ENCODE measurements around the gene GNG7. TPM values are rescaled to one million over a fixed set of nuclear protein-coding genes. Genes with fewer than 3 reads are reported as not detected.
"Not testable (repeated sequence)": the region's sequence is repeated elsewhere in the genome, so short reads cannot be mapped to it uniquely, and the experiment has no call there.

The GNG7 gene
- total RNA-seq, 1 experiment from 2014 or later = 0.87 TPM

DNA sequence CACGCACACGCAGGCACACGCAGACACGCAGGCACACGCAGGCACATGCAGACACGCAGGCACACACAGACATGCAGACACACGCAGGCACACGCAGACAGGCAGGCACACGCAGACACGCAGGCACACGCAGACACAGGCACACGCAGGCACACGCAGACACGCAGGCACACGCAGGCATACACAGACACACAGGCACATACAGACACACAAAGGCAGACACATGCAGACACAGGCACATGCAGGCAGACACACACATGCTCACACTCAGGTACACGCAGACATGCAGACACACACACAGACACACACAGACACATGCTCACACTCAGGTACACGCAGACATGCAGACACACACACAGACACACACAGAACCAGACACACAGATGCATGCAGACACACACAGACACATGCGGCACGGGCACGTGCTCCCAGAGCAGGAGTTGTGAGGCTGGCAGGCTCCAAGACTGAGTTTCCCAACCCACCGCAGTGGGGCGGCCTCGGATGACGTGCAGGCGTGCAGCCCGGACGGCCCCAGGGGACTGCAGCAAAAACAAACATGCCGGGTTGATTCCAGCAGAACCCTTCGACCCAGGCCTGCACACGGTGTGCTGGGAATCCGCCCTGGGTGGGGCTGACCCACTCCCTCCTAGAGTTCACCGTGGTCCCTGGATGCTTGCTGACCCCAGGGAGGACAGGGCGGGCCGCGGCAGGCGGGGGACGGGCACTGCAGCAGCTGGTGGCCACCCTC, 126.6 kb downstream of the GNG7 start:
- peak overlapping the region; percentile 68 for H3K27ac Mint-ChIP-seq (ENCODE audit: unreplicated experiment)
- BruUV-seq (replicated peaks) = no TSS peak
- DNase-seq = peak; percentile 28
- peaks cover 22% of the 10 kb centered on the region for H3K4me1 Mint-ChIP-seq (ENCODE audit: low read depth, unreplicated experiment)
- no peaks in the 10 kb centered on the region for H3K27me3 Mint-ChIP-seq (ENCODE audit: unreplicated experiment)
- intact Hi-C loops (cut with micrococcal nuclease; ENCODE audit: unreplicated experiment) = loop anchor here (5.0 kb wide), 1 partner anchor 34 kb away; no protein-coding TSS in a partner anchor
- CTCF ChIA-PET = no interaction called here
- peaks cover 10% of the 10 kb centered on the region for H3K36me3 Mint-ChIP-seq (ENCODE audit: insufficient read depth, unreplicated experiment)
- H3K9me3 Mint-ChIP-seq (ENCODE audit: low read depth, unreplicated experiment) = no peaks in the 10 kb centered on the region
- H3K4me3 Mint-ChIP-seq (ENCODE audit: low read depth, unreplicated experiment) = no peak overlapping the region
- TF ChIP-seq, protein P1, sequence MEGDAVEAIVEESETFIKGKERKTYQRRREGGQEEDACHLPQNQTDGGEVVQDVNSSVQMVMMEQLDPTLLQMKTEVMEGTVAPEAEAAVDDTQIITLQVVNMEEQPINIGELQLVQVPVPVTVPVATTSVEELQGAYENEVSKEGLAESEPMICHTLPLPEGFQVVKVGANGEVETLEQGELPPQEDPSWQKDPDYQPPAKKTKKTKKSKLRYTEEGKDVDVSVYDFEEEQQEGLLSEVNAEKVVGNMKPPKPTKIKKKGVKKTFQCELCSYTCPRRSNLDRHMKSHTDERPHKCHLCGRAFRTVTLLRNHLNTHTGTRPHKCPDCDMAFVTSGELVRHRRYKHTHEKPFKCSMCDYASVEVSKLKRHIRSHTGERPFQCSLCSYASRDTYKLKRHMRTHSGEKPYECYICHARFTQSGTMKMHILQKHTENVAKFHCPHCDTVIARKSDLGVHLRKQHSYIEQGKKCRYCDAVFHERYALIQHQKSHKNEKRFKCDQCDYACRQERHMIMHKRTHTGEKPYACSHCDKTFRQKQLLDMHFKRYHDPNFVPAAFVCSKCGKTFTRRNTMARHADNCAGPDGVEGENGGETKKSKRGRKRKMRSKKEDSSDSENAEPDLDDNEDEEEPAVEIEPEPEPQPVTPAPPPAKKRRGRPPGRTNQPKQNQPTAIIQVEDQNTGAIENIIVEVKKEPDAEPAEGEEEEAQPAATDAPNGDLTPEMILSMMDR (IDR thresholded peaks at IDR 0.05; ENCODE audit: unreplicated experiment) = no peak

DNA sequence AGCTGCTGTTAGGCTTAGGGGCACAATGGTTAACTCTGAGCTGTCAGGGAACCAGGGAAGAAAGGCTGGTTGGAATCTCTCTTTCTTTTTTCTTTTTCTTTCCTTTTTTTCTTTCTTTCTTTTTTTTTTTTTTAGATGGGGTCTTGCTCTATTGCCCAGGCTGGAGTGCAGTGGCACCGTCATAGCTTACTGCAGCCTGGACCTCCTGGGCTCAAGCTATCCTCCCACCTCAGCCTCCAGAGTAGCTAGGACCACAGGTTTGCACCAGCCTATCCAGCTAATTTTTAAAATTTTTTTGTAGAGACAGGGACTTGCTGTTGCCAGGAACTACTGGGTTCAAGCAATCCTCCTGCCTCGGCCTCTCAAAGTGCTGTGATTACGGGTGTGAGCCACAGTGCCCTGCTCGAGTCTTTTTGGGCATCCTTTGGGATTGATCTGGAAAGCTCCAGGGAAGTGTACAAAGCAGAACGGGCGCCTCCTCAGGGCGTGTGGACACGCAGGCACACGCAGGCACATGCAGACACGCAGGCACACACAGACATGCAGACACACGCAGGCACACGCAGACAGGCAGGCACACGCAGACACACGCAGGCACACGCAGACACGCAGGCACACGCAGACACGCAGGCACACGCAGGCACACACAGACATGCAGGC, 127.4 kb downstream of the GNG7 start:
- BruUV-seq (replicated peaks) = no TSS peak
- H3K27me3 Mint-ChIP-seq (ENCODE audit: unreplicated experiment) = no peaks in the 10 kb centered on the region
- CTCF ChIA-PET = interaction anchor here (0.6 kb wide), 1 partner anchor 55 kb away, joined by 3 read pairs; no protein-coding TSS in a partner anchor
- no peak overlapping the region for H3K27ac Mint-ChIP-seq (ENCODE audit: unreplicated experiment)
- H3K36me3 Mint-ChIP-seq (ENCODE audit: insufficient read depth, unreplicated experiment) = peaks cover 10% of the 10 kb centered on the region
- DNase-seq = no peak
- TF ChIP-seq, protein P1 (IDR thresholded peaks at IDR 0.05; ENCODE audit: unreplicated experiment) = no peak
- no peak overlapping the region for H3K4me3 Mint-ChIP-seq (ENCODE audit: low read depth, unreplicated experiment)
- H3K4me1 Mint-ChIP-seq (ENCODE audit: low read depth, unreplicated experiment) = peaks cover 22% of the 10 kb centered on the region
- no peaks in the 10 kb centered on the region for H3K9me3 Mint-ChIP-seq (ENCODE audit: low read depth, unreplicated experiment)
- intact Hi-C loops (cut with micrococcal nuclease; ENCODE audit: unreplicated experiment) = loop anchor here (5.0 kb wide), 1 partner anchor 33 kb away; no protein-coding TSS in a partner anchor

DNA sequence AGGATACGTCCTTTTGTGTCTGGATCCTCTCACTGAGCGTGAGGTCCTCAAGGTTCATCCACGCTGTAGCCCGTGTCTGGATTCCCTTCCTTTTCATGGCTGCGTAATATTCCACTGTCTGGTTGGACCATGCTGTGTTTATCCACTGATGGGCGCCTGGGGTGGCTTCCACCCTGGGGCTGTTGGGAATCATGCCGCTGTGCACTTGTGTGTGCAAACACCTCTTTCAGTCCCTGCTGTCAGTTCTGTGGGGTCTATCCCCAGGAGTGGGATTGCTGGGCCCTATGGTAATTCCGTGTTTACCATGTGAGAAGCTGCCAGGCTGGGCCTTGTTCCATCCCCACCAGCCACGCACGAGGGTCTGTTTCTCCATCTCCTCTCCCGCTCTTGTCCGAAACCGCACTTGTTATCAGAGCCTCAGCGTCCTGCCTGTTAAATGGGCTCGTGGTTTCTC, 128.0 kb downstream of the GNG7 start:
- no peaks in the 10 kb centered on the region for H3K9me3 Mint-ChIP-seq (ENCODE audit: low read depth, unreplicated experiment)
- intact Hi-C loops (cut with micrococcal nuclease; ENCODE audit: unreplicated experiment) = no loop called here
- TF ChIP-seq, protein P1 (IDR thresholded peaks at IDR 0.05; ENCODE audit: unreplicated experiment) = no peak
- H3K36me3 Mint-ChIP-seq (ENCODE audit: insufficient read depth, unreplicated experiment) = peaks cover 10% of the 10 kb centered on the region
- H3K4me1 Mint-ChIP-seq (ENCODE audit: low read depth, unreplicated experiment) = peaks cover 22% of the 10 kb centered on the region
- H3K27me3 Mint-ChIP-seq (ENCODE audit: unreplicated experiment) = no peaks in the 10 kb centered on the region
- no TSS peak for BruUV-seq (replicated peaks)
- H3K4me3 Mint-ChIP-seq (ENCODE audit: low read depth, unreplicated experiment) = no peak overlapping the region
- H3K27ac Mint-ChIP-seq (ENCODE audit: unreplicated experiment) = no peak overlapping the region
- CTCF ChIA-PET = no interaction called here
- DNase-seq = no peak

DNA sequence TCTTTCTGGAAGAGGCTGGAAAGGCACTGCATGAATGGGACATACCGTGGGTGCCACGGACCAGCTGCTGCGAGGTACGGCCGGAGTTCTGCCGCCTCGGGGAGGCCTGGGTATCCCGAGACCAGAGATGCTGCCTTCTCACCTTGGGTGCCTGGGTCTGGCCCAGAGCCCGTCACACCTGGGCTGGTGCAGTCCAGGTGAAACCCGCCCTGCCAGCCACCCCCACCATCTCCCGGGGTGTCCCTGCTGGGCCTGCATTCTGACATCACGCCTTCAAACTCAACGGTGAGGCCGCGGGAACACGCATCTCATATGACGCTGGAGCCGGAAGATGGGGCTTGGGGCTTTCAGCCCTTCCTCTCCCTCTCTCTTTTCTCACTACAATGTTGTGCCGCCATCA, 128.6 kb downstream of the GNG7 start:
- TF ChIP-seq, protein P1 (IDR thresholded peaks at IDR 0.05; ENCODE audit: unreplicated experiment) = no peak
- H3K4me3 Mint-ChIP-seq (ENCODE audit: low read depth, unreplicated experiment) = no peak overlapping the region
- no peaks in the 10 kb centered on the region for H3K27me3 Mint-ChIP-seq (ENCODE audit: unreplicated experiment)
- no TSS peak for BruUV-seq (replicated peaks)
- DNase-seq = no peak
- CTCF ChIA-PET = no interaction called here
- peaks cover 22% of the 10 kb centered on the region for H3K4me1 Mint-ChIP-seq (ENCODE audit: low read depth, unreplicated experiment)
- peaks cover 10% of the 10 kb centered on the region for H3K36me3 Mint-ChIP-seq (ENCODE audit: insufficient read depth, unreplicated experiment)
- H3K9me3 Mint-ChIP-seq (ENCODE audit: low read depth, unreplicated experiment) = no peaks in the 10 kb centered on the region
- intact Hi-C loops (cut with micrococcal nuclease; ENCODE audit: unreplicated experiment) = no loop called here
- no peak overlapping the region for H3K27ac Mint-ChIP-seq (ENCODE audit: unreplicated experiment)

DNA sequence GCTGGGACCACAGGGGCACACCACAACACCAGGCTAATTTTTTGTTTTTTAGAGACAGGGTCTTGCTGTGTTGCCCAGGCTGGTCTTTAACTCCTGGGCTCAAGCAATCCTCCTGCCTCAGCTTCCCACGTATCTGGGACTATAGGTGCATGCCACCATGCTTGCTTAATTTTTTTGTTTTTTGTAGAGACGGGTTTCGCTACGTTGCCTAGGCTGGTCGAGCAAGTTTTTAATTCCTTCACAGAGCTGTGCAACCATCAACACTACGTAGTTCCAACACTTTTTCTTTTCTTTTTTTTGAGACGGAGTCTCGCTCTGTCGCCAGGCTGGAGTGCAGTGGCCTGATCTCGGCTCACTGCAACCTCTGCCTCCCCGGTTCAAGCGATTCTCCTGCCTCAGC, 130.3 kb downstream of the GNG7 start:
- DNase-seq; intact Hi-C loops (cut with micrococcal nuclease; ENCODE audit: unreplicated experiment); CTCF ChIA-PET; H3K4me3 Mint-ChIP-seq (ENCODE audit: low read depth, unreplicated experiment); H3K27ac Mint-ChIP-seq (ENCODE audit: unreplicated experiment); H3K9me3 Mint-ChIP-seq (ENCODE audit: low read depth, unreplicated experiment); H3K27me3 Mint-ChIP-seq (ENCODE audit: unreplicated experiment); BruUV-seq (replicated peaks): not testable (repeated sequence)
- H3K4me1 Mint-ChIP-seq (ENCODE audit: low read depth, unreplicated experiment) = peaks cover 14% of the 10 kb centered on the region
- H3K36me3 Mint-ChIP-seq (ENCODE audit: insufficient read depth, unreplicated experiment) = peaks cover 10% of the 10 kb centered on the region

Data from Calu3 (cell line).